CD4-positive, alpha-beta T cell (primary cell): ENCODE measurements around the gene PRR5L. TPM values are rescaled to one million over a fixed set of nuclear protein-coding genes. Genes with fewer than 3 reads are reported as not detected.

Experiments used
- ATAC-seq: fragments of 200-7000 bp; cut with Tn5 transposase; one replicate; pipeline ENCODE4 v1.10.0; 2022; ENCODE audit warnings: mild to moderate bottlenecking; ENCODE audit not compliant: poor library complexity
- CTCF ChIA-PET: fragments of 350-600 bp; sonication (Branson Sonifier 250); formaldehyde crosslinking; loops from one replicate; lab custom pipeline; 2021; ENCODE audit warnings: antibody characterized with exemption, inconsistent platforms; lab: Charles Lee
- POLR2A ChIA-PET: fragments of 350-600 bp; sonication (Branson Sonifier 250); formaldehyde crosslinking; loops from one replicate; lab custom pipeline; 2021; ENCODE audit warnings: antibody characterized with exemption, inconsistent platforms; lab: Charles Lee
- DNase-seq, 14 experiments: peaks; one replicate each; pipeline ENCODE4 v3.0.0-alpha.2; 2013 to 2020; ENCODE audit warnings: mixed read lengths in 2 of 14
- H3K27ac ChIP-seq, 2 donors: one replicate each; pipeline versions ENCODE4 v1.5.1 to v1.7.0; 2013; ENCODE audit warnings: low read length in 2 of 2, low read depth in 1 of 2, mild to moderate bottlenecking in 1 of 2
- H3K27me3 ChIP-seq, 2 experiments: 1 replicate in 1 of 2; 2 replicates in 1 of 2; pipeline versions ENCODE4 v1.6.1 to v1.7.0; 2013; ENCODE audit warnings: low read length in 2 of 2, control low read depth in 1 of 2, mild to moderate bottlenecking in 1 of 2, moderate library complexity in 1 of 2; ENCODE audit not compliant: insufficient read depth in 2 of 2, control insufficient read depth in 1 of 2
- H3K36me3 ChIP-seq: one replicate; pipeline ENCODE4 v1.6.1; 2013; ENCODE audit warnings: low read length, control low read depth; ENCODE audit not compliant: insufficient read depth
- H3K4me1 ChIP-seq: one replicate; pipeline ENCODE4 v1.6.1; 2013; ENCODE audit warnings: low read length, control low read depth; ENCODE audit not compliant: insufficient read depth
- H3K4me3 ChIP-seq: one replicate; pipeline ENCODE4 v1.5.1; 2013; ENCODE audit warnings: mild to moderate bottlenecking, low read length, moderate library complexity
- H3K9me3 ChIP-seq, 2 experiments: 1 replicate in 1 of 2; 2 replicates in 1 of 2; pipeline versions ENCODE4 v1.6.1 to v1.7.0; 2013; ENCODE audit warnings: low read length in 2 of 2, mild to moderate bottlenecking in 2 of 2, control low read depth in 1 of 2, moderate library complexity in 1 of 2; ENCODE audit not compliant: control insufficient read depth in 1 of 2, insufficient read depth in 1 of 2
- H3K27ac Mint-ChIP-seq: one replicate; pipeline ENCODE4 v1.8.0; 2020; ENCODE audit warnings: mixed read lengths
- H3K27me3 Mint-ChIP-seq: one replicate; pipeline ENCODE4 v1.8.0; 2021; ENCODE audit warnings: mixed read lengths
- H3K36me3 Mint-ChIP-seq: one replicate; pipeline ENCODE4 v1.8.0; 2021; ENCODE audit warnings: low read depth, mixed read lengths
- H3K4me1 Mint-ChIP-seq: one replicate; pipeline ENCODE4 v1.8.0; 2021; ENCODE audit warnings: low read depth, mixed read lengths
- H3K4me3 Mint-ChIP-seq: one replicate; pipeline ENCODE4 v1.8.0; 2020; ENCODE audit warnings: mild to moderate bottlenecking, mixed read lengths
- H3K9me3 Mint-ChIP-seq: one replicate; pipeline ENCODE4 v1.8.0; 2020; ENCODE audit warnings: mixed read lengths
- intact Hi-C, 2 experiments: fragments of 100-400 bp; cut with DNase I in 1 of 2; cut with micrococcal nuclease in 1 of 2; formaldehyde crosslinking; loops; one replicate each; pipeline versions ENCODE4 v1.15.1 to v1.9.0; 2023 to 2025; cut with DNase I, micrococcal nuclease
- total RNA-seq, 174 experiments: library from RNA in 2 of 174; stranded (reverse) in 2 of 174; gene quantifications; one replicate each; pipeline ENCODE4 v1.2.3 and lab custom pipeline; 2021 to 2026
- TF ChIP-seq, protein P1 (sequence below): fragments of 200-600 bp; IDR thresholded peaks from one replicate; pipeline ENCODE4 v1.8.0; 2022; ENCODE audit warnings: antibody characterized with exemption, mild to moderate bottlenecking

PRR5L gene
- total RNA-seq, 2 experiments from 2014 or later = 5.4 to 7.6 TPM

DNA sequence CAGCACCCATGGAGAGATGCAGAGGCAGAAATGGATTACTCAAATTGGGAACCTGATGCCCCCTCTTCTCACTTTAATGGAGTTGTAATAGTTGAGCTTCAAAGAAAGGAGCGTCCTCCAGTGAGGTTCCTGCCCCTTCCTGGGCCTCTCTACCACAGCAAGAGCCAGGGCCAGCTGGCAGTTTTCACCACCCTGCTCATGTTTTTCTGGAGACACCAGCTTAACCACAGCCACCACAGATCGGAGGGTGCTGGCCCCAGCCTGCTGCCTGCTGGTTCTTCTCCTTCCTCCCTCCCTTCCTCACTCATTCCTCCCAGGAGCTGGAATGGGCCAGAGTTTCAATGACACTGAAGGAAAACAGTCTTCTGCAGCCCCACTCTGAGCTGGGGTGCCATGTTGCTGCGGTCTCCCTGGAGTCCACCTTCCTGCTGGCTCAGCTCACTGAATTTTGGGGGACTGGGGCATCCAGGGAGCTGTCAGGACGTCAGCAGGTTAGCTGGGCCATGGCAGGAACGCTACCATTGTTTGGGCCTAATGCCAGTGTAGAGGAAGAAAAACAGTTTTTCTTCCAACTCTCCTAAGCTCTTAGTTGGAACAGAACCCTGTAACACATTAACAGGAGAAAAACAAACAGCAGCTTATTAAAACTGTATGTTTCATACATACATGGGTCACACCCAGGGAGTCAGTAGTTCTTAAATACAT lies 156.3 kb downstream of the PRR5L start:
- Mint-ChIP-seq H3K9me3 (no peaks in the 10 kb centered on the region), H3K36me3 (no peaks in the 10 kb centered on the region), H3K4me3 (peak overlapping the region; percentile 22), H3K27me3 (no peaks in the 10 kb centered on the region), H3K27ac (peak overlapping the region; percentile 6), H3K4me1 (peaks cover 46% of the 10 kb centered on the region)
- TF ChIP-seq, protein P1, sequence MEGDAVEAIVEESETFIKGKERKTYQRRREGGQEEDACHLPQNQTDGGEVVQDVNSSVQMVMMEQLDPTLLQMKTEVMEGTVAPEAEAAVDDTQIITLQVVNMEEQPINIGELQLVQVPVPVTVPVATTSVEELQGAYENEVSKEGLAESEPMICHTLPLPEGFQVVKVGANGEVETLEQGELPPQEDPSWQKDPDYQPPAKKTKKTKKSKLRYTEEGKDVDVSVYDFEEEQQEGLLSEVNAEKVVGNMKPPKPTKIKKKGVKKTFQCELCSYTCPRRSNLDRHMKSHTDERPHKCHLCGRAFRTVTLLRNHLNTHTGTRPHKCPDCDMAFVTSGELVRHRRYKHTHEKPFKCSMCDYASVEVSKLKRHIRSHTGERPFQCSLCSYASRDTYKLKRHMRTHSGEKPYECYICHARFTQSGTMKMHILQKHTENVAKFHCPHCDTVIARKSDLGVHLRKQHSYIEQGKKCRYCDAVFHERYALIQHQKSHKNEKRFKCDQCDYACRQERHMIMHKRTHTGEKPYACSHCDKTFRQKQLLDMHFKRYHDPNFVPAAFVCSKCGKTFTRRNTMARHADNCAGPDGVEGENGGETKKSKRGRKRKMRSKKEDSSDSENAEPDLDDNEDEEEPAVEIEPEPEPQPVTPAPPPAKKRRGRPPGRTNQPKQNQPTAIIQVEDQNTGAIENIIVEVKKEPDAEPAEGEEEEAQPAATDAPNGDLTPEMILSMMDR = no peak
- ChIA-PET CTCF (interaction anchor here (1.1 to 1.5 kb wide), 4 partner anchors 17 to 113 kb away, joined by 3 to 5 read pairs (median 4); no protein-coding TSS in a partner anchor), POLR2A (interaction anchor here (1.0 to 1.5 kb wide), 3 partner anchors 12 to 100 kb away, joined by 3 to 5 read pairs (median 4); no protein-coding TSS in a partner anchor)
- peak overlapping the region in 1 of 2 donors; percentile 18 for H3K27ac ChIP-seq
- ATAC-seq (peak; percentile 17), DNase-seq (peak in 5 of 14 experiments; percentile 3 to 52 (median 18))
- H3K36me3 ChIP-seq = peaks cover 11% of the 10 kb centered on the region
- H3K27me3 ChIP-seq = no peaks in the 10 kb centered on the region
- no peaks in the 10 kb centered on the region for H3K9me3 ChIP-seq
- peaks cover 49% of the 10 kb centered on the region for H3K4me1 ChIP-seq
- no peak overlapping the region for H3K4me3 ChIP-seq
- intact Hi-C loops = loop anchor here in 1 of 2 experiments (10.0 kb wide), 1 partner anchor 98 kb away; no protein-coding TSS in a partner anchor

DNA sequence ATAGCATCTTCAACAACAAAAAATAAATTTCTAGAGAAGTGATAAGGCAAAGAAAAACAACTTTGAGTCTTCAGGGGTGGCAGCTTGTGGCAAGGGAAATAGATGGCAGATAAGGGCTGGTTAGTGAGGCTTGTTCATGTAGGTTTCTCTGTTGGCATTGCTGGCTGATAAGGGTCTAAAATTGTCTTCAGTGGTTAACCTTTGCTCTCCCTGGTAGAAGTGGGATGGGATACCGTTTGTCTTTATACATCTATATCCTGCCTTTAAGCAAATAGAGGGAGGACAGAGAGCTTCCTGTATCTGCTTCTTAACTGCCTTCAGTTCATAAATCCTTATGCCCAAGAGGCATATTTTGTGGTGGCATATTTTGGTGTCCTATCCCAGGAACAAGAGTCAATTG lies 156.9 kb downstream of the PRR5L start:
- ChIA-PET CTCF (interaction anchor here (1.1 to 1.7 kb wide), 5 partner anchors 17 to 114 kb away, joined by 3 to 5 read pairs (median 4); no protein-coding TSS in a partner anchor), POLR2A (interaction anchor here (1.0 to 1.5 kb wide), 3 partner anchors 11 to 100 kb away, joined by 3 to 5 read pairs (median 4); no protein-coding TSS in a partner anchor)
- Mint-ChIP-seq H3K36me3 (peaks cover 4% of the 10 kb centered on the region), H3K4me1 (peaks cover 46% of the 10 kb centered on the region), H3K27me3 (no peaks in the 10 kb centered on the region), H3K4me3 (no peak overlapping the region), H3K9me3 (no peaks in the 10 kb centered on the region), H3K27ac (peak overlapping the region; percentile 6)
- H3K36me3 ChIP-seq = peaks cover 9% of the 10 kb centered on the region
- ATAC-seq = no peak
- H3K9me3 ChIP-seq = no peaks in the 10 kb centered on the region
- no peak overlapping the region for H3K4me3 ChIP-seq
- peak in 2 of 14 experiments; percentile 7 to 24 for DNase-seq
- TF ChIP-seq, protein P1 = no peak
- H3K27me3 ChIP-seq = no peaks in the 10 kb centered on the region
- H3K4me1 ChIP-seq = peaks cover 49% of the 10 kb centered on the region
- no peak overlapping the region for H3K27ac ChIP-seq
- intact Hi-C loops = loop anchor here in 1 of 2 experiments (10.0 kb wide), 1 partner anchor 98 kb away; no protein-coding TSS in a partner anchor

DNA sequence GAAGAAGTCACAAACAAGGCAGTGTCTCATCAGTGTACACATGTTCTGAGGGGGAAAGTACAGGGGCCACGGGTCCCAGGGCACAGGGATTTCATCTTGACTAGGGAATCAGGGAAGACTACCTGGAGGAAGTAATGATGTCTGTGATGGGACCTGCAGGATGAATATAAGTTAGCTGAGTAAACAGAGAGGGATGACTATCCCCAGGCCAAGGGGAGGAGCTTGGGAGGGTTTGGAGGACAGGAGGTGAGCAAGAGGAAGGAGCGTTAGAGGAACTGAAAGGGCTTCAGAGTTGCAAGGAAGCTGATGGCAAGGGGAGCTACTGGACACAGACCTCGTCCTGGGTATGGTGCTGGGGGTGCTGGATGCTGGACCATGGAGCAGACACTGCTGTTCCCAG lies 157.6 kb downstream of the PRR5L start:
- peaks cover 49% of the 10 kb centered on the region for H3K4me1 ChIP-seq
- Mint-ChIP-seq H3K4me1 (peaks cover 46% of the 10 kb centered on the region), H3K27ac (no peak overlapping the region), H3K4me3 (no peak overlapping the region), H3K36me3 (peaks cover 4% of the 10 kb centered on the region), H3K9me3 (no peaks in the 10 kb centered on the region), H3K27me3 (no peaks in the 10 kb centered on the region)
- DNase-seq = peak in 2 of 14 experiments; percentile 26 to 46
- H3K36me3 ChIP-seq = peaks cover 9% of the 10 kb centered on the region
- no peak overlapping the region for H3K4me3 ChIP-seq
- ChIA-PET POLR2A (interaction anchor here (1.0 kb wide), 1 partner anchor 14 kb away, joined by 3 read pairs; no protein-coding TSS in a partner anchor), CTCF (interaction anchor here (1.2 to 1.7 kb wide), 3 partner anchors 16 to 101 kb away, joined by 4 to 5 read pairs (median 4); no protein-coding TSS in a partner anchor)
- ATAC-seq = no peak
- TF ChIP-seq, protein P1 = no peak
- no peaks in the 10 kb centered on the region for H3K9me3 ChIP-seq
- no peaks in the 10 kb centered on the region for H3K27me3 ChIP-seq
- no peak overlapping the region for H3K27ac ChIP-seq
- intact Hi-C loops = loop anchor here in 1 of 2 experiments (10.0 kb wide), 1 partner anchor 99 kb away; no protein-coding TSS in a partner anchor
